Mammary epithelial cell (primary cell): ENCODE measurements around the gene SRP19.
"Not testable (repeated sequence)": the region's sequence is repeated elsewhere in the genome, so short reads cannot be mapped to it uniquely, and the experiment has no call there.

ENCODE experiments used
- EZH2 ChIP-seq: IDR thresholded peaks from 2 replicates; pipeline ENCODE4 v1.6.1; 2012; ENCODE audit warnings: low read length, inconsistent platforms, borderline replicate concordance
- TF ChIP-seq, protein P1 (sequence below), 2 donors: IDR thresholded peaks in 1 of 2; conservative IDR thresholded peaks in 1 of 2; 2 replicates each; pipeline ENCODE4 v1.5.1; 2011 to 2012; ENCODE audit warnings: inconsistent platforms in 2 of 2, low read length in 2 of 2, mild to moderate bottlenecking in 2 of 2, control low read depth in 1 of 2, low read depth in 1 of 2; ENCODE audit not compliant: insufficient read depth in 1 of 2; ENCODE audit errors: extremely low read depth in 1 of 2

- TF ChIP-seq, protein P1, sequence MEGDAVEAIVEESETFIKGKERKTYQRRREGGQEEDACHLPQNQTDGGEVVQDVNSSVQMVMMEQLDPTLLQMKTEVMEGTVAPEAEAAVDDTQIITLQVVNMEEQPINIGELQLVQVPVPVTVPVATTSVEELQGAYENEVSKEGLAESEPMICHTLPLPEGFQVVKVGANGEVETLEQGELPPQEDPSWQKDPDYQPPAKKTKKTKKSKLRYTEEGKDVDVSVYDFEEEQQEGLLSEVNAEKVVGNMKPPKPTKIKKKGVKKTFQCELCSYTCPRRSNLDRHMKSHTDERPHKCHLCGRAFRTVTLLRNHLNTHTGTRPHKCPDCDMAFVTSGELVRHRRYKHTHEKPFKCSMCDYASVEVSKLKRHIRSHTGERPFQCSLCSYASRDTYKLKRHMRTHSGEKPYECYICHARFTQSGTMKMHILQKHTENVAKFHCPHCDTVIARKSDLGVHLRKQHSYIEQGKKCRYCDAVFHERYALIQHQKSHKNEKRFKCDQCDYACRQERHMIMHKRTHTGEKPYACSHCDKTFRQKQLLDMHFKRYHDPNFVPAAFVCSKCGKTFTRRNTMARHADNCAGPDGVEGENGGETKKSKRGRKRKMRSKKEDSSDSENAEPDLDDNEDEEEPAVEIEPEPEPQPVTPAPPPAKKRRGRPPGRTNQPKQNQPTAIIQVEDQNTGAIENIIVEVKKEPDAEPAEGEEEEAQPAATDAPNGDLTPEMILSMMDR (conservative IDR thresholded peaks at IDR 0.05 in 1 of 2, IDR thresholded peaks at IDR 0.05 in 1 of 2; ENCODE audit: extremely low read depth in 1 of 2, insufficient read depth in 1 of 2, low read depth in 1 of 2, low read length in 2 of 2): not testable (repeated sequence)
- not testable (repeated sequence) for TF ChIP-seq EZH2
Observed at GRCh38 chr5:112892066-112892465, 31.0 kb downstream of the SRP19 start.
